Esophagus squamous epithelium (tissue), 4 donors: ENCODE measurements around the gene MAP4K3.

Experiments used
- CTCF ChIP-seq, 6 experiments: fragments of 450-650 bp in 4 of 6; fragments of 200-600 bp in 2 of 6; sonication (generic) in 2 of 6; IDR thresholded peaks; one replicate each; pipeline ENCODE4 v1.5.1; 2016 to 2019; ENCODE audit warnings: antibody characterized with exemption in 6 of 6, mild to moderate bottlenecking in 4 of 6, moderate library complexity in 4 of 6
- POLR2A ChIP-seq, 4 donors: fragments of 450-650 bp; IDR thresholded peaks; one replicate each; pipeline ENCODE4 v1.6.1; 2017; ENCODE audit warnings: antibody characterized with exemption in 4 of 4, mild to moderate bottlenecking in 4 of 4, moderate library complexity in 3 of 4

GRCh38 chr2:39452396-39452795 is 15.3 kb upstream of the MAP4K3 start:
- TF ChIP-seq CTCF (IDR thresholded peaks at IDR 0.05): no peak
- TF ChIP-seq POLR2A (IDR thresholded peaks at IDR 0.05): no peak
